Type B pancreatic cell (in vitro differentiated cells): ENCODE data around the gene CCDC8. TPM values are rescaled to one million over a fixed set of nuclear protein-coding genes. Genes with fewer than 3 reads are reported as not detected.
"Not testable (repeated sequence)": the region's sequence is repeated elsewhere in the genome, so short reads cannot be mapped to it uniquely, and the experiment has no call there.

Experiments
- DNase-seq: peaks from one replicate; pipeline ENCODE4 v3.0.0; 2021; ENCODE audit warnings: mixed read lengths; ENCODE audit not compliant: unreplicated experiment; ENCODE audit errors: extremely low spot score
- H3K27ac Mint-ChIP-seq: 2 replicates; pipeline ENCODE4 v1.8.0; 2021; ENCODE audit warnings: mild to moderate bottlenecking, mixed read lengths
- H3K27me3 Mint-ChIP-seq: 2 replicates; pipeline ENCODE4 v1.8.0; 2021; ENCODE audit warnings: mixed read lengths
- H3K36me3 Mint-ChIP-seq: 2 replicates; pipeline ENCODE4 v1.8.0; 2021; ENCODE audit warnings: mixed read lengths
- H3K4me1 Mint-ChIP-seq: one replicate; pipeline ENCODE4 v1.8.0; 2021; ENCODE audit warnings: mixed read lengths; ENCODE audit not compliant: unreplicated experiment
- H3K4me3 Mint-ChIP-seq: 2 replicates; pipeline ENCODE4 v1.8.0; 2021; ENCODE audit warnings: mild to moderate bottlenecking, mixed read lengths
- H3K9me3 Mint-ChIP-seq: 2 replicates; pipeline ENCODE4 v1.8.0; 2021; ENCODE audit warnings: mixed read lengths
- CTCF ChIP-seq: fragments of 200-600 bp; sonication (generic); conservative IDR thresholded peaks from 2 replicates; pipeline ENCODE4 v1.5.0; 2021; ENCODE audit warnings: antibody characterized with exemption, mild to moderate bottlenecking
- total RNA-seq: library from RNA; stranded (reverse); gene quantifications from 2 replicates; pipeline ENCODE4 v1.2.1, GENCODE V29; 2021; ENCODE audit warnings: low replicate concordance

Gene CCDC8
- total RNA-seq, 1 donor from 2014 or later, result 29.3 TPM

- Mint-ChIP-seq H3K4me1 (no peaks in the 10 kb centered on the region), H3K4me3 (no peak overlapping the region), H3K36me3 (no peaks in the 10 kb centered on the region), H3K9me3 (no peaks in the 10 kb centered on the region), H3K27ac (no peak overlapping the region), H3K27me3 (peaks cover 15% of the 10 kb centered on the region)
- no peak for DNase-seq
- TF ChIP-seq CTCF, result no peak
Observed at GRCh38 chr19:46435009-46435408, 21.6 kb upstream of the CCDC8 start.

- not testable (repeated sequence) for H3K36me3 Mint-ChIP-seq, H3K27ac Mint-ChIP-seq, H3K9me3 Mint-ChIP-seq, H3K4me1 Mint-ChIP-seq, DNase-seq, H3K4me3 Mint-ChIP-seq
- H3K27me3 Mint-ChIP-seq, result peaks cover 29% of the 10 kb centered on the region
Observed at GRCh38 chr19:46433470-46433869, 20.1 kb upstream of the CCDC8 start.

GRCh38 chr19:46431824-46432223 is 18.5 kb upstream of the CCDC8 start:
- Mint-ChIP-seq H3K4me3 (no peak overlapping the region), H3K36me3 (no peaks in the 10 kb centered on the region), H3K27ac (no peak overlapping the region), H3K9me3 (no peaks in the 10 kb centered on the region), H3K4me1 (peaks cover 7% of the 10 kb centered on the region), H3K27me3 (peaks cover 43% of the 10 kb centered on the region)
- TF ChIP-seq CTCF, result peak; percentile 53
- DNase-seq, result no peak

- peaks cover 12% of the 10 kb centered on the region for H3K4me1 Mint-ChIP-seq
- H3K36me3 Mint-ChIP-seq, result no peaks in the 10 kb centered on the region
- no peak overlapping the region for H3K27ac Mint-ChIP-seq
- H3K27me3 Mint-ChIP-seq, result peaks cover 52% of the 10 kb centered on the region
- no peaks in the 10 kb centered on the region for H3K9me3 Mint-ChIP-seq
- H3K4me3 Mint-ChIP-seq, result peak overlapping the region; percentile 4
- DNase-seq, result no peak
- TF ChIP-seq CTCF, result no peak
Observed at GRCh38 chr19:46429999-46430398, 16.6 kb upstream of the CCDC8 start.

- H3K4me1 Mint-ChIP-seq, result peaks cover 12% of the 10 kb centered on the region
- peak within 1 kb of the TSS; percentile 63 for H3K27ac Mint-ChIP-seq
Observed at GRCh38 chr19:46428239-46429135, 15.1 kb upstream of the CCDC8 start, which contains the start of gene PNMA8C. Gene PNMA8C (minus strand): TSS chr19:46428936. CDS start chr19:46428359, 577 bp downstream.

More at GRCh38 chr19:46428239-46429135, 15.1 kb upstream of the CCDC8 start, which contains the start of gene PNMA8C:
- peak; percentile 81 for DNase-seq
- Mint-ChIP-seq H3K9me3 (no peaks in the 10 kb centered on the region), H3K4me3 (peak within 1 kb of the TSS; percentile 85), H3K27me3 (peaks cover 54% of the 10 kb centered on the region), H3K36me3 (no peaks in the 10 kb centered on the region)
- no peak for TF ChIP-seq CTCF
